Activated T-helper 1 cell treated with Interleukin-2 at 50 U/mL for 16 hours (primary cell): ENCODE measurements around the gene CLEC2L.

Source experiments
- DNase-seq: peaks from one replicate; pipeline ENCODE4 v3.0.0-alpha.2; 2020; ENCODE audit warnings: low read depth

CLEC2L gene

DNA sequence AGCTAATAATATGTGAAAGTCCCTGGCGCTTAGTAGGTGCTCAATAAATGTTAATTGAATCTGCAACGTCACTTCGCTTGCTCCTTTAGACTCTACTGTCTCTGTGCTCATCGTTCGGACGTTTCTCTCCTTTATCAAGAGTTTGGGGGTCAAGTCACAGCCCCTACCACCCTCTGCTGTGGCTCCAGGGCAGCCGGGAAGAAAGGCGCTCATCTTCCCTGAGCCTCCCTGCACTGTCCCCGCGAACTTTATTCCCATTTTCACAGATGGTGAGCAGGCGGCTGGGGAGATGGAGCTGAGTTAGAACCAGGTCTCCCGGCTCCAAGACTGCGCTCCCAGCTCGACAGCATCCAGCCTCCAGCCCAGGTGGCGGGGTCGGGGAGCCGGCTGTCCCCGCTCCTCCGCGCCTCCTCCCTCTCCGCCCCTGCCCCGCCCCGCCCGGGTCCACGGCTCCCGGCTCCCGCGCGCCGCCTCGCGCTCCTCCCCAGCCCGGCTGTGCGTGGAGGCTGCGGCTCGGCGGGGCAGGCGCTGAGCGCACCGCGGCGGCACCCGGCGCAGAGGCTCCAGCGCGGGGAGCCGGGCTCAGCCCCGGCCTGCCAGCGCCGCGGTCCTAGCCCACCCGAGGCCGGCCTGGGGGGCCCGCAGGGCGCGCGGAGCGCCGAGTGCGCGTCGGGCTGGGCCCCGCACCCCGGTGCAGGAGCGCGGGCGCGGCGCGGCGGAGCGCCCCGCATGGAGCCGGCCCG, at the start of gene CLEC2L:
Gene CLEC2L (plus strand): TSS at position 487 of the 743 bp plus-strand sequence. CDS start 243 bp downstream, at position 730.
- no peak for DNase-seq

DNA sequence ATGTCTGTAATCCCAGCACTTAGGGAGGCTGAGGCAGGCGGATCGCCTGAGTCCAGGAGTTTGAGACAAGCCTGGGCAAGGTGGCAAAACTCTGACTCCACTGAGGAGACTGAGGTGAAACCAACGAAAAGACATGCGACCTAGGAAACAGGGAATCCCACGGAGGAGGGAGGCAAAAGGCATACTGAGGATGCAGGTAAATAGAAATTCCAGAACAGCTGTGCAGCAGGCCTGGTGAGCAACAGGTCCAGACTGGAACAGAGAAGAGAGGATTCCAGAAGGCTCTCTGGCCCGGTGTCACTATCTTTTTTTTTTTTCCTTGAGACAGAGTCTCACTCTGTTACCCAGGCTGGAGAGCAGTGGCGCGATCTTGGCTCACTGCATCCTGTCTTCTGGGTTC, 47.3 kb upstream of the CLEC2L start:
- no peak for DNase-seq

DNA sequence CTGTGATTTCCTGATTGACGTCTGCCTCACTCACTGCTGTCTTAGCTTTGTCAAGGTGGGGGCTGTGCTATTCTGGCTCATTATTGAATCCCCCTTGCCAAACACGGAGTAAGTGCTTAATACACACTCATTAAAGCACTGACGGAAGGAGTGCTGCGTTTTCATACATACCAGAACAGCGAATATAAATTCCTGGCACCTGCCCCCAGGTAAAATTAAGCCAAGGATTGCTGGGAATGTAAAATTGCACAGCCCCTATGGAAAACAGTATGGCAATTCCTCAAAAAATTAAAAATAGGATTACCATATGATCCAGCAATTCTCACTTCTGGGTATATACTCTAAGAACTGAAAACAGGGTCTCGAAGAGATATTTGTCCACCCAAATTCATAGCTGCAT, 46.6 kb upstream of the CLEC2L start:
- no peak for DNase-seq

DNA sequence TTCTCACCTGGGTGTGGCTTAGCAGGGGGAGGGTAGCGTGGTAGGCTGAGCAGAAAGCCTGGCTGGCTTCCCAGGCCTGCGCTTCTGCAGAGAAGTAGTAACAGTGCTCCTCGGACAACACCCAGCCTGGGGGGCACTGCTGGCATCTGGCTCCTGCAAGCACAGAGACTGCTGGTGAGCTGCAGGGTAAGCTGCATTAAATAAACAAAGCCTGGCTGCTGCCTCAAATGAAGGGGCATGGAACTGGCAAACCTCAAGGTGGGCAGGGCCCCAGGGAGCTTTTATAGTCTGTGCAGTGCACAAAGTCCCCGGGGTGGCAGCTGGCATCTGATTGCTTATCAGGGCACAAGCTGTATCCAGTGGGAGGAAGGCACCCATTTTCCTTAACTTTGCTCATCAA, 43.9 kb upstream of the CLEC2L start:
- DNase-seq = no peak

DNA sequence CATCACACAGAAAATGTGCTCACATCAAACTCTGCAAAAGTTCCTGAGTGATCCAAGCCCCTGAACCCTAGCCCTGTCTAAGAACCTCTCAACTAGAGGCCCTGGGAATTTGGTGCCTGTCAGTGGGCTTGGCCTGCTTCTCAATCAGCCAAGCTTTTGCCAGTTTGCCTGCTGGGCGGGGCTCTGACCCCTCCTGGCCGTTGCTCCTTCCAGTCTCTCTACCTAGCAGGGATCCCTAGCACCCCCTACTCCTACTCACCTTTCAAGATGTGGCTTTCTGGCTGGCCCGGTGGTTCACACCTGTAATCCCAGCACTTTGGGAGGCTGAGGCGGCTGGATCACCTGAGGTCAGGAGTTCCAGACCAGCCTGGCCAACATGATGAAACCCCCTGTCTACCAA, 42.1 kb upstream of the CLEC2L start:
- DNase-seq = no peak

DNA sequence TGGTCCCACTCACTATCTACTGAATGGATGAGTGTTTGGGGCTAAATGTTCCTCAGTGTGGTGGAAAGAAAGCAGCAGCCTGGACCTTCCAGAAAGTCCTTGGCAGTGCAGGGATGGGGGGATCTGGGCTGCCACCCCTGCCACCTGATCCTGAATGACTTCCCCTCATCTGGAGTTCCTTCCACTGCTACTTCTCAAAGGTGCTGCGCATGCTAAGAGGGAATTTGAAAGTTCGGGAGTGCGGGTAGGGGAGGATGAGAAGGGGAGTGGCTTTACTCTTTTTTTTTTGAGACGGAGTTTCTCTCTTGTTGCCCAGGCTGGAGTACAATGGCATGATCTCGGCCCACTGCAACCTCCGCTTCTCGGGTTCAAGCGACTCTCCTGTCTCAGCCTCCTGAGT, 41.4 kb upstream of the CLEC2L start:
- DNase-seq = no peak

DNA sequence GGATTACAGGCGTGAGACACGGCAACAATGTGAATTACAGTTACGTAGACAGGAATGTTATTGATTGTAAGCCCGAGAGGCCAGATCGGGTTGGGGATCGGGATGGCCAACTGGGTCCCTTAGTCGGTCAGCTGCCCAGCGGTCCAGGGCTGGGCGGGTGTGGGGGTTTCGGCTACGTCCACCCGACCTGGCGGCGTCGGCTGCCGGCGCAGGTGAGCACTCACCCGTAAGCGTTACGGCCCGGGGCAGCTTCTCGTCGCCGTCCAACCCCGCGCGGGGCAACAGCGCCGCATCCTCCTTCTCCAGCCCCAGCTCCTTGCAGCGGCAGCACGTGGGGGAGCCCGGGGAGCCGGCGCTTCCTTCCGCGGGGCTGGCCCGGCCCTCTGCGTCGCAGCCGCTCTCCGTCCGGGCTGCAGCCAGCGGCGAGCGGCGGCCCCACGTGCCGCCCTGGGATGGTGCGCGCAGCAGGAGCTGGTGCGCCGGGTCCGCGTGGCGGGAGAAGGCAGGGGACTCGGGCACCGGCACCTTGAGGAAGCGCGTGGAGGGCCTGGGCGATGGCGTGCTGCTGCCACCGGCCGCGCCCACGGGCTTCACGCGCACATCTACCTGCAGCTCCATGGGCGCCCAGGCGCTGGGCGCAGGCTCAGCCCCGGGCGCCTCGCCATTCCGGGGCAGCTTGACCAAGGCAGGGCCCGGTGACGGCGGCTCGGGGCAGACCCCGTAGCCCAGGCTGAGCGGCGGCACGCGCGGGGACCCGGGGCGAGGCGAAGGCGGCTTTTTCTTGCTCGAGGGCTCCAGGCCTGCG, 40.6 kb upstream of the CLEC2L start:
- no peak for DNase-seq

DNA sequence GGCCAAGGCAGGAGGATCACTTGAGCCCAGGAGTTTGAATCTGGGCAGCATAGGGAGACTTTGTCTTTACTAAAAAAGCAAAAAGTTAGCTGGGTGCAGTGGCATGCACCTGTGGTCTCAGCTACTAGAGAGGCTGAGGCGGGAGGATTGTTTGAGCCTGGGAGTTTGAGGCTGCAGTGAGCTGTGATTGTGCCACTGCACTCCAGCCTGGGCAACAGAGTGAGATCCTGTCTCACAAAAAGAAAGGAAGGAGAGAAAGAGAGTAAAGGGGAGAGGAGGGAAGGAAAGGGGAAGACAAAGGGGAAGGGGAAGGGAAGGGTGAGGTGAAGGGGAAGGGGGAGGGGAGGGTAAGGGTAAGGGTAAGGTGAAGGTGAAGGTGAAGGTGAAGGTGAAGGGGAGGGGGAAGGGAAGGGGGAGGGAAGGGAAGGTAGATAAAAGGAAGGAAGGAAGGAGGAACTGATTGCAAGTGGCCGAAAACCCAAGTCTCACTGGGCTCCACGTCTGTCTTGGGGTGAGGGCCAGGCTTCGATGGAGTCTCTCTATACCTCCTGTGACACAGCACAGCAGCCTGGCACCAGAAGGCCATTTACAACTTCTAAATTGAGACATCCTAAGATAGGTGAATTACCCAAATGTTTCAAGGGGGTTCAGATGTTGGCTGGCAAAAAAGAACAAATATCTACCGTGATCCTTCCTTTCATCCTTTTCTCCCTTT, 36.0 kb upstream of the CLEC2L start:
- DNase-seq = no peak

DNA sequence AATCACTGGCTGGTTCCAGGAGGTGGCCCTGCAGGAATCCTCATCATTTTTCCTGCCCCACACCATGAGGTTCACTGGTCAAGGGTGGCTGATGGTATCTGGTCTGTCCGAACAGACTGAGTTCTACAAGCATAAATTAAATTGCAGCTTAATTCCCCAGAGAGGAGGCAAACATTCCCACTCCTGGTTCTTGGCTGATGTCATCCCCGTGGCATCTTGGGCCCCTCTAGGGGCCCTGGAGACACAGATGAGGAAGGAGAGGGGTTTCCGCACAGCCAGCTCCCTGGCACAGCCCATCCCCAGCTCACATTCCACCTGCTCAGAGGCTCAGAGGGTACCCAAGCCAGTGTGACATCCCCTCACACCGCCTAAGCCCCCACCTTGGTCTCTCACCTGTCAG, 34.7 kb upstream of the CLEC2L start:
- no peak for DNase-seq

DNA sequence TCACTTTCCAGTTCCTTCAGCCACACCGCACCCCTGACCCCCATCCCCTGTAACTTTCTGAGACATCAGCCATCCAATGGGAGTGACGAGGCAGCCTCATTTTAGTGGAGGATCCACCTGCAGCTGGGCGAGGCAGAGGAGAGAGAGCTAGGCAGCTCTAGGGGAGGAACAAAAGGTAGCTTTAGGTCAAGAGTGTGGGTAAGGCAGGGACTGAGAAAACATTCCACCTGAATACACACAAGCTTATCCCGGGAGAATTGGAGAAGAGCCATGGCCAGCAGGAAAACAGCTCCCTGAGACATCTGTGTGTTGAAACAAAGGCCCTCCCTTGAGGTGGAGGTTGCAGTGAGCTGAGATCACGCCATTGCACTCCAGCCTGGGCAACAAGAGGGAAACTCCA, 33.4 kb upstream of the CLEC2L start:
- DNase-seq = no peak

DNA sequence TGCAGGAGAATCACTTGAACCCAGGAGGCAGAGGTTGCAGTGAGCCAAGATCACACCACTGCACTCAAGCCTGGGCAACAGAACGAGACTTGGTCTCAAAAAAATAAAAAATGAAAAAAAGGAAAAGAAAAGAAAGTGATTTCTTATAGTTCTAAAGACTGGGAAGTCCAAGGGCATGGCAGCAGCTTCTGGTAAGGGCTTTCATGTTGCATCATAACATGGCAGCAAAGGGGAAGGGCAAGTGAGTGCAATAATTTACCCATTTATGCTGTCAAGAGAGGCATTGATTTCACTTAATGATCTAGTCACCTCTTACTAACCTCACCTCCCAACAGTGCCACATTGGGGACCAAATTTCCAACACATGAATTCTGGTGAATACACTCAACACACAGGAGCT, 31.2 kb upstream of the CLEC2L start:
- no peak for DNase-seq

DNA sequence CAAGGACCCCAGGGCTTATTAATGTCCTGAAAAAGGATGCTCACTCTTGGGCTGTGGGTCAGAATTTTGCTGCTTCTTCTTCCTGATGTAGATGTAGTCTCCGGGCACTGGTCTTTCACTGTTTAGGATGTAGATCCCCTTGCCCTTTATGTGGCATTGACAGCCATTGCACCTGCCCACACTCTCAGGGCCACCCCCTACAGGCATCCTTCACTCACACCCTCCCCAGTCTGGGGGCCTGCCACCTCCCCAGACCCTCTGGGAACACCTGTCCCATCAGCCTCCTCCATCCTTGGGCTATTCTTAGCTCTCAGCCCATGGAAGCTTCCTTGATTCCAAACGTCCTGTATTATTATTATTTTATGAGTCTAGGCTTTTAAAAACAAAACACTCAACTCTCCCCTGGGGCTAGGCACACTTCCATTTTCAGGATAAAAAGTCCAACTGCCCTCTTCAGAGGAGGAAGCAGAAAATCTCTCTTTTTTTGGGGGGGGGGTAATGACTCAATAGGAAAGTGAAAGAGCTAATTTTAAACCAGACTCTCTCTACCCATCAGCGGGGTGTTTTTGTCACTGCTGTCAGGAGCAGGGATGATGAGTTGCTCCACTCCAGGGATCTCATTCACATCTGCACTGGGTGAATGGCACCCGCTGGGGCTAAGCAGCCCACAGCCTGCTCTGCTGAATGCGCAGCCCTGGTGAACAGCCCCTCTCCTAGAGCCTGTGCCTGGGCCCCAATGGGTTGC, 28.5 kb upstream of the CLEC2L start:
- DNase-seq = no peak

DNA sequence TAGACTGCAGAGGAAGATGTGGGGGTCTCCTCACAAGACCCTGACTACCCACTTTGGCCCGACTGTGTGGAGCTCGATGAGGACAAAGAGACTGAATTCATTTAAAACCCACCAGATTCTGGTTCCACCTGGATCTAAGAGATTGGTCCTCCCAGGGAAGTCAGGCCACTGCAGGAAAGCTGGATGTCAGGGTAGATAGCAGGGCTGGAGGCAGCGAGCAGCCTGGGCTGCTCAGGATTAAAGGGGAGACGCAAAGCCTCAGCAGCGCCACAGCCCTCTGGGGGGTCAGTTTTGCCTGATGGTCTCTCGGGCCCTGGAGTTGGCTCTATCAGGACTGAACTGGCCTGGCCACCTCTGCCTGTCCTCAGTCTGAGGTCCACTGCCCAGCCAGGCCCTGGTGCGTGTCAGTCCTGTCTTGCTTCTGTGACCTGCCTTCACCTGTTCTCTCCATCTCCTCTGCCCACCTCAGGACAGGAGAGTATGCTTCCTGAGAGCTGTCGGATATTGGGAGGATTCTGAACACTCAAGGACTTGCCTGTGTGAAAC, 27.8 kb upstream of the CLEC2L start:
- no peak for DNase-seq

DNA sequence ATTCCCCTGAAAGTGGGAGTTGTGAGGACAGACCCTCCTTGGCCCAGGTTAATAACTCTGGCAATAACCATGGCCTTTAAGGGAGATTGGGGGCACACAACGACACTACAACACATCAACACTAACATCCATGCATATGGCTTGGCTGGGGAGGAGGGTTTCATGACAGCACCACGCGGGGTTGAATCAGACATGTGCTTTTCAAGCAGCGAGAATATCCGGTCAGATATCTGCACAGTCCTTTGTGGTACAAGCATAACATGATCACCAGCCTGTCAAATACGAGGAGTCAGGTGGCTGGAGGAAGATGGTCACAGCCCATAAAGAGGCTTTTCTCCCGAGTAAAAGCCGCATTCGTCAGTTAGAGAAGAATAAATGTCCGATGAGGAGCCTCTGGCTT, 27.0 kb upstream of the CLEC2L start:
- no peak for DNase-seq

DNA sequence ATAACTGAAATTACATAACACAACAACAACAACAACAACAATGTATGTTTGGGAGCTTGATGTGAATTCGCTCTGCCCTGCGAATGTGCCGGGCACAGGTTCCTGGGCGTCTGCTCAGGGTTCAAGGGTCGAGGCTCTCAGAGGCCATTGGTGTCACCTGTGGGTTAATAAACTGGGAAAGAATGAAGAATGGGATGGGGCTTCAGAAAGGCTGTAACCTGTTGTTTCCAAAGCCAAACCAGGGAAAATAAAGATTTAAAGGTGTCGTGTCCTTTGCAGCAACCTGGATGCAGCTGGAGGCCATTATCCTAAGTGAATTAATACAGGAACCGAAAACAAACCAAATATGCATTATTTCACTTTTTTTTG, 22.7 kb upstream of the CLEC2L start:
- no peak for DNase-seq

DNA sequence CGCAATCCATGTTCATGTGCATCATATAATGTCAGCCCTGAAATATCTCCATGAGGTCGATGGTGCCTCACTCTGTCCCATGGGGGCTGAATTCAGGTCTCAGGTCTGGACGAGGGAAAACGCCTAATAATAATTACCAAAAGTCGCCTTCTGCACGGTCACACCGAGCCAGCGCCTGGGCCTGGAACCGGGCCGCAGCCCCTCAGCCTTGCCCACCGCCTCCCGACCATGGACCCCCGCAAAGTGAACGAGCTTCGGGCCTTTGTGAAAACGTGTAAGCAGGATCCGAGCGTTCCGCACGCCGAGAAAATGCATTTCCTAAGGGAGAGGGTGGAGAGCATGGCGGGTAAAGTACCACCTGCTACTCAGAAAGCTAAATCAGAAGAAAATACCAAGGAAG, 21.3 kb upstream of the CLEC2L start:
- no peak for DNase-seq

DNA sequence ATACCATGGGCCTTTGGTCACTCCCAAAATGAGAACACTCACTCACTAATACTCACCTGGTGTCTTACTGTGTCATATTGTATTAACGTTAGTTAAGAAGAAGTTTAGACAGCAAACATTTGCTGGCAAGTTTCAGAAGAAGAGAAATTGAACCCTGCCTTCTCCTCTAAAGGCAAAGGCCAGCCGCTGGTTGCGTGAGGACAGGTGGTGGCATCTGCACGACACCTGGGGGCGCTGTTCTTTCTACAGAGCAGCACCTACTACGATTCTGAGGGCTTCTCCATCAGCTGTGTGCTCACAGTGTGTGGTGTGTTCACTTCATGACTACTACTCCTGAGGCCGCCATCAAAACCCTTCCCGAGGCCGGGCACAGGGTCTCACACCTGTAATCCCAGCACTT, 17.9 kb upstream of the CLEC2L start:
- no peak for DNase-seq

DNA sequence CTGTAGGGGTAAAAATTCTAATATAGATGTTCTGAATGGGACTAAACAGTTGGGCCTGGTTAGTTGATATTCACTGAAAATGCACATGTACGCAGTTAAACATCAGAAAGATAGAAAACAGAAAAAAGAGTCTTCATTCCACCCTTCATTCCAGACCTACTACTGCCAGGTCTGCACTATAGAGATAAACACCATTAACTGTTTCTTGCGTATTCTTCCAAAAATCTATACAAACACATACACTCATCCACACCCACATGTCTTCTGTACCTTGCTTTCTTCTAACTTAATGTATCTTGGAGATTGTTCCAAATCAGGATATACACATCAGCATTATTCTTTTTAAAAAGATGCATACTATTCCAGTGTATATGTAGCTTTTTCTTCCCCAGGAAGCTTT, 13.9 kb upstream of the CLEC2L start:
- no peak for DNase-seq

DNA sequence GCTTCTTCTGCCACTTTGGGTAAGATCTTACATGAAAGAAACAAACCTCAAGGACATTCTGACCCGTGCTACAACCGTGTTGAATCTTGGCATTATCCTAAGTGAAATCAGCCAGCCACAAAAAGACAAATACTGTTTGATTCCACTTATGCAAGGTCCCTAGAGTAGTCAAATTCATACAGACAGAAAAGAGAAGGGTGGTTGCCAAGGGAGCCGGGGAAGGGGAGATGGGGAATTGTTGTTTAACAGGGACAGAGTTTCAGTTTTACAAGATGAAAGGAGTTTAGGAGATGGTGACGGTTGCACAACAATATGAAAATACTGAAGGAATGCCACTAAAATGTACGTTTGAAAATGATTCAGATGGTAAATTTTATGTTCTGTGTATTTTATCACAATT, 12.2 kb upstream of the CLEC2L start:
- DNase-seq = no peak

DNA sequence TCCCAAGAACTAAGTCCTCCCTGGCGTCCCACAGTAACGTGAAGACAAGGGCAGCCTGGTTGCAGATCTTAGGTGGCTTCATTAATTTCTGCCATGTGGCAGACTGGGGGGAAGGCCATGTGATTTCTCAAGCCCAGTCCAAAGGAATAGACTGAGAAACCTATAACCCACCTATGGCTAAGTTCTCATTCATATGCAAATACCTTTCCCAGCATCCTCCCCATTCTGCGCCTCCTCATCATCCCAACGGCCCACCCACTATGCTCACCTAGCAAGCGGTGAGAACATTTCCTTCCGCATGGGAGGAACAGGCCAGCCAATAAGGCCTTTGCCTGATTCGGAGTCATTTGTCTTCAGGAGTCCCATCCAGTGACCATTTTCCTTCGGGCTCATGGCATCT, 8.2 kb upstream of the CLEC2L start:
- no peak for DNase-seq

DNA sequence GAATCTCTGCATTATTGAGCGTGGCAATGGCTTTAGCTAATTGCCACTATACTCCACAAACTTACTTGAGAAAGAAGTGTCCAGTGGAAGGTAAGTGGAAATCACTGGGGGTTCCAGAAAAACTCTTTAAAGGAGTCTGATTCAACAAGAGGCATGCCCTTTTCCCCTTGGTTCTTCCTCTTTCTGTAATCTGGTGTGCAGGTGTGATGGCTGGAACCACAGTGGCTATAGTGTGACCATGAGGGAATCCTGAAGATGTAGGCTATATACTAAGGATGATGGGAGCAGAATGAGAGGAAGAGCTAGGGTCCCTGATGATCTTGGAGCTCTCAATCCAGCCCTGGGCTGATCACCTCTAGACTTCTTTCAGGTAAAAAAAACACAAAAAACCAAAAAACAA, 2.0 kb upstream of the CLEC2L start:
- no peak for DNase-seq

DNA sequence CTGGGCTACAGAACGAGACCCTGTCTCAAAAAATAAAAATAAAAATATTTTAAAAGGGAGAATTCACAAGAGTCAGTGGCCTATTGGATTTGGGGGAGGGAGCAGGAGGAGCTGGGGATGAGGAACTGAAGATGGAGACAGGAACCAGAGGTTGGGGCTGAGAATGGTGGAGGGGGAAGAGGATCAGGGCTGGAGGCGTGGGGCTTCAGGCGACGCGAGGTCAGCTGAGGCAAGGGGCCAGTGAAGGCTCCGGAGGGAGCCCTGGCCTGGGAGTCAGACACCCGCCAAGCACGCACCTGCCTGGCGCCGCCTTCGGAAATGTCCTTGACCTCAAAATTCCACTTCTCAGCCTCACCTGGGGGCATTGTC, 671 bp upstream of the CLEC2L start:
- no peak for DNase-seq
